SK-N-SH treated with all-trans-retinoic acid at 6 μM for 48 hours (cell line): ENCODE results near the gene TNIK.

ENCODE experiments used
- ARNTL ChIP-seq: fragments of 450-650 bp; formaldehyde crosslinking; IDR thresholded peaks from 2 replicates; pipeline ENCODE4 v1.5.0; 2020; ENCODE audit warnings: low read depth, mild to moderate bottlenecking, moderate library complexity, borderline replicate concordance
- CREB5 ChIP-seq: fragments of 250-450 bp; sonication (Bioruptor Pico); IDR thresholded peaks from 2 replicates; pipeline ENCODE4 v1.5.1; 2020; ENCODE audit warnings: low read depth, mild to moderate bottlenecking, moderate library complexity
- GLIS3 ChIP-seq: fragments of 250-450 bp; sonication (Bioruptor Pico); IDR thresholded peaks from 2 replicates; pipeline ENCODE4 v1.5.0; 2020; ENCODE audit warnings: mild to moderate bottlenecking, moderate library complexity
- PATZ1 ChIP-seq: fragments of 250-450 bp; sonication (Bioruptor Pico); IDR thresholded peaks from 2 replicates; pipeline ENCODE4 v1.8.0; 2020; ENCODE audit warnings: mild to moderate bottlenecking, moderate library complexity, borderline replicate concordance
- POU6F1 ChIP-seq: fragments of 250-450 bp; sonication (Bioruptor Pico); IDR thresholded peaks from 2 replicates; pipeline ENCODE4 v1.8.0; 2021; ENCODE audit warnings: low read depth, mild to moderate bottlenecking, moderate library complexity, borderline replicate concordance
- PPARA ChIP-seq: fragments of 250-450 bp; sonication (Bioruptor Pico); IDR thresholded peaks from 2 replicates; pipeline ENCODE4 v1.5.0; 2020; ENCODE audit warnings: mild to moderate bottlenecking, borderline replicate concordance
- RARB ChIP-seq: fragments of 250-450 bp; sonication (Bioruptor Pico); IDR thresholded peaks from 2 replicates; pipeline ENCODE4 v1.8.0; 2021; ENCODE audit warnings: mild to moderate bottlenecking, moderate library complexity
- TCF4 ChIP-seq: fragments of 250-450 bp; sonication (Bioruptor Pico); IDR thresholded peaks from 2 replicates; pipeline ENCODE4 v1.8.0; 2021; ENCODE audit warnings: mild to moderate bottlenecking, moderate library complexity, borderline replicate concordance
- ZFP3 ChIP-seq: fragments of 250-450 bp; sonication (Bioruptor Pico); IDR thresholded peaks from 2 replicates; pipeline ENCODE4 v1.5.0; 2020; ENCODE audit warnings: mild to moderate bottlenecking, moderate library complexity
- ZFP30 ChIP-seq: fragments of 450-650 bp; formaldehyde crosslinking; IDR thresholded peaks from 2 replicates; pipeline ENCODE4 v1.5.0; 2022; ENCODE audit warnings: mild to moderate bottlenecking, moderate library complexity
- ZNF70 ChIP-seq: fragments of 450-650 bp; formaldehyde crosslinking; IDR thresholded peaks from 2 replicates; pipeline ENCODE4 v1.5.0; 2020; ENCODE audit warnings: mild to moderate bottlenecking, moderate library complexity

- no peak for TF ChIP-seq ZFP30 (CRISPR knock-in tag)
- no peak for TF ChIP-seq ARNTL (CRISPR knock-in tag)
- TF ChIP-seq GLIS3 (CRISPR knock-in tag), result no peak
- TF ChIP-seq ZFP3 (CRISPR knock-in tag), result no peak
- TF ChIP-seq PATZ1, result no peak
- TF ChIP-seq PPARA (CRISPR knock-in tag), result no peak
- TF ChIP-seq CREB5, result no peak
- no peak for TF ChIP-seq POU6F1 (CRISPR knock-in tag)
- no peak for TF ChIP-seq TCF4 (CRISPR knock-in tag)
- TF ChIP-seq ZNF70, result no peak
- no peak for TF ChIP-seq RARB (CRISPR knock-in tag)
Measured at GRCh38 chr3:171464462-171464861, 4.3 kb upstream of the TNIK start.
